Stimulated activated CD4-positive, alpha-beta T cell treated with anti-CD3 and anti-CD28 coated beads, Interleukin-15, amount 100 ng/mL, for 24 hours (primary cell): ENCODE measurements around the gene ITSN2.
"Not testable (repeated sequence)": the region's sequence is repeated elsewhere in the genome, so short reads cannot be mapped to it uniquely, and the experiment has no call there.

Experiments
- DNase-seq: peaks from one replicate; pipeline ENCODE4 v3.0.0-alpha.2; 2020

Gene ITSN2

DNA sequence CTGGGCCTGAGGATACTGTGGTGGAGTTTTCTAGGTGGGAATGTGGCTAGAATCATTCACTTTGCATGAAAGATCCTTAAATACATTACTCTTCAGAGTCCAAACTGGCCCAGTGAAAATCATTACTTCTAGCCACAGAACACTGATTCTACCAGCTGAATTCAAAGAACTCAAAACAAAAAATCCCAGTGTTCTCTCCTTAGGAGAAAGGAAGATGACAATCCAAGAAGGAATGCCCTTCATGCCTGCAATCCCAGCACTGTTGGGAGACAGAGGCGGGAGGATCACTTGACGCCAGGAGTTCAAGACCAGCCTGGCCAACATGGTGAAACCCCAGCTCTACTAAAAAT lies 150.3 kb downstream of the ITSN2 start:
- DNase-seq = no peak

GRCh38 chr2:24209389-24210105 lies 150.8 kb downstream of the ITSN2 start:
- DNase-seq = no peak

DNA sequence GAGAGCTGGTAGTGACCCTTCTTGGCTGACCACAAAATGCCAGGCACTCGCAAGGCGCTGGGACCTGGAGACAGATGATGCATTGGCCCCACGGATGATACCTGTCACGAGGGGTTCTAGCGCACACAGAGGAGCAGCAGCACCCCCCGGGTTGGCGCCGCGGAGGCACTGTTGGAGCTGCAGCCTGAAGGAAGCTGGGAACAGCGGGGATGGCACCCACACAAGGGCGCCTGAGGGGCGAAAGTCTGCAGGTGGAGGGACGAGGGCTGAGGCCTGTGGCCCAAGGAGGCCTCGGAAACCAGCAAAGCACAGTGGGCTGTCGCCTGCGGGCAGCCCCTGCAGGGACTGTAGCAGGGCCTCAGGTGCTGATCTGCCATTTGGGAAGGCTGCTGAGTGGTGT lies 151.8 kb downstream of the ITSN2 start:
- no peak for DNase-seq

- no peak for DNase-seq
Observed at GRCh38 chr2:24207359-24207758, 153.0 kb downstream of the ITSN2 start.

DNA sequence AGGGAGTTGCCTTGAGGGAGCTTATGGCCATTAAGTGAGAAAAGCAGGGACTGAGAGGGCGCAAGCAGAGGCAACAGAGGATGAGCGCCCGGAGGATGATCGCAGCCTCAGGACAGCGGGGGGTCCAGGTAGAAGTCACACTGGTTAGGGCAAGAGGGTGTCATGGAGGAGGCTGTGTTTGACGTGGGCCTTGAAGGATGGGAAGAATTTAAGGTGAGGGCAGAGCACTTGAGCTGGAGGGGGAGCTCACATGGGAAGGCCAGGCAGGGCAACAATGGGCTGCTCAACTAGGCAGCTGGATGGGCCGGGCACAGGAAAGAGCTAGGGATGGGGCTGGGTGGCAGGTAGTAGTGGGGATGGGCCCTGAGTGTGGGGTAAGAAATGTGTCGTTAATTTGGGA lies 153.6 kb downstream of the ITSN2 start:
- no peak for DNase-seq

- DNase-seq = no peak
Observed at GRCh38 chr2:24206242-24206641, 154.1 kb downstream of the ITSN2 start.

DNA sequence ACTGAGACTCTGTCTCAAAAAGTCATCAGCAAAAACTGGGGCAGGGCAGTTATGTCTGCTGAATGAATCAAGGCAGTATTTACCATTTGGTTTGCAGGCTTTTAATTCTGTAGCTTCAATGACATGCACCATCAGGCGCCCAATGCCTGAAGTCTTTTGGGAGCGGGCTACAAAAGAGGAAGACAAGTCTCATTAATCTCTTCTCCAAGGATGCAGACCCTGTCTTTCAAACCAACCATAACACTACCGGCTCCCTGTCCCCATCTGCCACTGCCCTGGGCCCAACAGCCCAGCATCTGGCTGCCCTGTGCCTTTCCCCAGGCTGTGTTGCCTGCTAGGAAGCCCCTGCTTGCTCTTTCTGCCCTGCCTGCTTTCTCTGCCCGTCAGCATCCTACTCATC lies 155.2 kb downstream of the ITSN2 start:
- DNase-seq = no peak

GRCh38 chr2:24204505-24204904 lies 155.8 kb downstream of the ITSN2 start:
- DNase-seq = no peak

DNA sequence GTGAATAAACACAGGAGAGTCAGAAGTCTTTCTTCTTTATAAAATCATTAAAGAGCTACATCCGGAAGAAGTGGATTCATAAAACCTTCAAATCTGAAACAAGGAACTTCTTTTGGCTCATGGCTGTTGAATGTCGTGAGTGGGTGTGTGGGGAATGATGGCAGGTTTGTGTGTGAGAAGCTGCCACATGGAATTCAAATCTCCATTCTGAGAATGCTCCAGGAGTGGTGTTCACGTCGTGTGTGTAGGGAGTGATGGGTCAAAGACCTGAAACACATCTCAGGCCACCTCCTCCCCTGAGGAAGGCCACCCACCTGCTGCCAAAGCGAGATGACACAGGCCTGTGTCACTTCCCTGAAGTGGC lies 156.6 kb downstream of the ITSN2 start:
- DNase-seq = no peak

DNA sequence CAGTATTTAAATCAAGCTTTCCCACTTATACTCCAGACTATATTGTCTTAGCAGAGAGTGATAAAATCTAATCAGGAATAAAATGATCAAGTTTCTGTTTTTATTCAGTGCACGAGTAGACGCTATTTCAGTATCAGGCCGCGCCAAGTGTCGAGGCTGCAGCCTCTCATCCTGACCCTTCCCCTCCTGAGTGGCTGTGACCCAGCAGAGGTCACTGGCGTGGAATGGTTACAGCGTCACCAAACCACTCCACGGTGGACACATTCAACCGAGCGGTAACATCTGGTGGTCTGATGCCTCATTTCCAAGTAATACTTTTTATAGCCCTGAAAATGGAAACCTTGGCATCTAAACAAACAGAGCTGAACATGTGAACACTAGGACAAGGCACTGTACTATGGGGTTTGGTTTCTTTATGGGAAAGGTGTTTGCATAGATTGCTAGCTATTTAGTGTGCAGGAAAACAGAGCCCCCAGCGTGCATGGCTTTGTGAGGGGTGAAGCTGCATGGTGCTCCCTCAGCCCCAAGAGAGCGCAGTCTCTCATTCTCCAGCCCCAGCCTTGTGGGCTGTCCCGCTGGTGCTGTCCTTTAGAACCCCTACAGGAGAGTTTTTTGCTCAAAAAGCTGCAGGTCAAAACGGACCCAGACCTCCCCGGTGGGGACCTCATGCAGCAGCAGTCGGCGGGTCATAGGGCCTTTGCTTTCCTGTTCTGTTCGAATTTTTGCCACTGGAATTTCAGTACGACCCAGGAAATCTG lies 157.1 kb downstream of the ITSN2 start:
- no peak for DNase-seq

DNA sequence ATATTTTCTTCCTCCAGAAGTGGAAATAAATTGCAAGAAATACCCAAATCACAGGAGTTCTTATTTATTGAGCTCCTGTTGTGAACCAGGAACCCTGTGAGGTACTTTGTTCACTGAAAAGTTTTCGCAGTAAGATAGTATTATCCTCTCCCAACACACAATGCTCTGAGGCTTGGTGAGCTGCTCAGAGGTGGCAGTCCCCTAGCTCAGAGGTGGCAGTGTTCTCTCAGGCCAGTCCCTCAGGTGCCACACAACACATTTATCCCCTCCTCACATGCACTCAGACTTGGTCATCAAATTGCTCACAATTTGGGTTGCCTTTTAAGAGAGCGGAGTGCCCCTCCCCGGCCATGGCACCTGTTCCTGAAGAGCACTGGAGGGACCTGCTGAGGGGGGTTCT lies 159.5 kb downstream of the ITSN2 start:
- no peak for DNase-seq

GRCh38 chr2:24199968-24200590 lies 160.3 kb downstream of the ITSN2 start:
- no peak for DNase-seq

DNA sequence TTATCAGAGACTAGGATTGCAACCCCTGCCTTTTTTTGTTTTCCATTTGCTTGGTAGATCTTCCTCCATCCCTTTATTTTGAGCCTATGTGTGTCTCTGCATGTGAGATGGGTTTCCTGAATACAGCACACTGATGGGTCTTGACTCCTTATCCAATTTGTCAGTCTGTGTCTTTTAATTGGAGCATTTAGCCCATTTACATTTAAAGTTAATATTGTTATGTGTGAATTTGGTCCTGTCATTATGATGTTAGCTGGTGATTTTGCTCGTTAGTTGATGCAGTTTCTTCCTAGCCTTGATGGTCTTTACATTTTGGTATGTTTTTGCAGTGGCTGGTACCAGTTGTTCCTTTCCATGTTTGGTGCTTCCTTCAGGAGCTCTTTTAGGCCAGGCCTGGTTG lies 163.1 kb downstream of the ITSN2 start:
- DNase-seq = not testable (repeated sequence)

DNA sequence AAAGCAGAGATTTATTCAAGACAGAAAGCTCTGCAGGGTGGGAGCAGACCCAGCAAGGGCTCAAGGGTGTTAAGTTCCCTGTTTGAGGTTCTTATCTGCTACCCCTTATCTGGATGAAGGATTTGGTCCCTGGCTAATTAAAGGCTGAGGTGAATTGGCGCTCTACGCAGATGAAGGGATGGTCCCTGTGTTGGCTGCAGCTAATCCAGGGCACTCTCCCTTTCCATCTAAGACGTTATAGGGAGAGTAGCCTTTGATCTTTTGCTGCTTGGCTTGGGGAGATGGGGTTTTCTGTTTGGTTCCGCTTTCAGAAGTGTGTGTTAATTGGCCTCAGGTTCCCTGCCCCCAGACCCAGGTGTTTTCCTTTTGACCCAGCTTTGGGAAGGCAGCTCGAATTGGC lies 168.5 kb downstream of the ITSN2 start:
- DNase-seq = no peak

DNA sequence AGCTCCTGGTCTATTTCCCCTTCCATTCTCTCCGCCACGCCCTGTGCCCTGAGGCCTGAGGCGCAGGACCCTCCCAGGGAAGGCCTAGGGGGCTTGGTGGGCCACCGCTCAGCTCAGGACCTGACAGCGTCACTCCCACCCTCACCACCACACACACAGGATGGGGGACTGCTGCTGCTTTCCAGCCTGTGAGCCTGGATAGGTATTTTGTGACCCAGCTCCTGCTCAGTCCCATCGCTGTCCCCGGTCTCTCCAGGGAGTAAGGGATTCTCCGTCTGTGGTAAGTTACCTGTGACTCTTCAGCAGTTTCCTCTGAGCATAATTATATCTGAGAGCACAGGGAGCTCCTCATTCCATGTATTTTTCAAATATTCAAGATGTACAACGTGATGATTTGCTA lies 169.2 kb downstream of the ITSN2 start:
- no peak for DNase-seq

DNA sequence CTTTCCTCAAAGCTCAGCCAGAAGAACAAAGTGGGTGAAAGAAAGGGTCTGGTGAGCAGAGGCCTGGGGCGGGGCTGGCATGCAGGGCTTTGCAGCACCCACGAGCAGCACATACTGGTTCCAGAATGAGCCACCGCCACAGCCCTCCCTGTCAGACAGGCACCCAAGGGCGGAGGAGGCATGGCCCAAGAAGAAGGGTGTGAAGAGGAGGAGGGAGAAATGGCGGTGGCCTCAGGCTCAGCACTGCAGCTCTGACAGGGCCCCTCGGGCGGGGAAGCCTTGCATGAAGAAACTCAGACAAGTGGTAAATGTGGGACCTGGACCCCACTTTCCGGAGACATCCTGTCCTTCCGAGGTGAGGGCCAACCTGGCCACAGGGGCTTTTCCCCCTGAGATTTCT lies 169.8 kb downstream of the ITSN2 start:
- DNase-seq = no peak

GRCh38 chr2:24189551-24189950 lies 170.8 kb downstream of the ITSN2 start:
- no peak for DNase-seq

- DNase-seq = no peak
Observed at GRCh38 chr2:24183366-24184069, 176.8 kb downstream of the ITSN2 start.

DNA sequence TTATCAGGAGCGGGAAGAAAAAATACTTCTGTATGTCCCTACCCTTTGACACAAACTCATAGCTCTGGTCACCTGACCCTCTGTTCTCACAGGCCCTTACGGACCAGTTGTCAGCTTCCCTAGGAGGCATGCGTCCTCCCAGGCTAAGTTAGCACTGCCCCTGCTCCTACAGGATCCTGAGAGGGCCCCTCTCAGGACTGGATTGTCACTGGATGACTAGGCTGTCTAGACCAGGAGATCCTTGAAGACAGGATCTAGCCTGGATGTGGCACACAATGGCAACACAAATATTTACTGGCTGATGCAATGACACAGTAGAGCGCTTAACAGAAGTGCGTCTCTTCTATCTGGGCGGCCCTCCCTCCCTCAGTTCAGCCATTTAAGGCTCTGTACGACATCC lies 177.8 kb downstream of the ITSN2 start:
- no peak for DNase-seq

GRCh38 chr2:24181849-24182248 lies 178.5 kb downstream of the ITSN2 start:
- no peak for DNase-seq

DNA sequence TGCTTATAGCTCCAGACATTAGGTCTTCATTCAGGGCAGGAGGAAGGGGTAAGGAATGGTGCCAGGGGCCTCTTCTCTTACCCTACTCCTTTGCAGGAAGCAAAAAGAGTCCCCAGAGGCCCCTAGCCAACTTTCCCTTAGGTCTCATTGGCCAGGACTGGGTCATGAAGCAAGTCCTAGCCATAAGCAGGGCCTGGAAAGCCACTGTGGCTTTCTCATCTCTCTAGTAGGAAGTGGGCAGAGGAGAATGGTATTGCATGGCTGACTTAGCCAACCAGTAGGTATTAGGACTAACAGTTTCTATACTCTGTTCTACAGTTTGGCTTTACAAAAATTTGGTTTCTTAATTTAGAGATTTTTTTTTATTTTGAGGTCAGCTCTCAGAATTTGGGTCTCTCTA lies 180.7 kb downstream of the ITSN2 start:
- DNase-seq = no peak

DNA sequence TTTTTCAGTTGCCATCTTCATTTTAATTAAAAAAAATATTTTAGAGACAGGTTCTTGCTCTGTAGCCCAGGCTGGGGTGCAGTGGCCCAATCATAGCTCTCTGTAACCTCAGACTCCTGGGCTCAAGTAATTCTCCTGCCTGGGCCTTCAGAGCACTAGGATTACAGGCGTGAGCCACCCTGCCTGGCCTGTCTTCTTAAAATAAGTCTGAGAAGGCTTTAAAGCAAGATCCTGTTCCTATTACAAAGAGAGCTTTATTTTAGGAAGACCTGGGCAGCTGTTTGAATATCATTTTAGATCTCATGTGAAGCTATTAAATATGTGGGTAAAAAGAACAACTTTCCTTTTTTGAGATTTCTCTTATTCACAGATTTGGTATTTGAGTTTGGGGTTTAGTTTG lies 184.0 kb downstream of the ITSN2 start:
- DNase-seq = no peak

GRCh38 chr2:24175631-24176187 lies 184.6 kb downstream of the ITSN2 start:
- DNase-seq = no peak
